VCaP (cell line): Measurements from ENCODE around the gene VPS13C.
"Not testable (repeated sequence)": the region's sequence is repeated elsewhere in the genome, so short reads cannot be mapped to it uniquely, and the experiment has no call there.

ENCODE experiments used
- H3K27ac ChIP-seq: fragments of 450-650 bp; 2 replicates; pipeline ENCODE4 v1.5.1; 2017
- CTCF ChIP-seq: fragments of 450-650 bp; conservative IDR thresholded peaks from 2 replicates; pipeline ENCODE4 v1.5.1; 2017; ENCODE audit warnings: mild to moderate bottlenecking, moderate library complexity

VPS13C gene

GRCh38 chr15:62053439-62054085, 6.7 kb downstream of the VPS13C start:
- TF ChIP-seq CTCF = no peak
- no peak overlapping the region for H3K27ac ChIP-seq

GRCh38 chr15:62052713-62053112, 7.5 kb downstream of the VPS13C start:
- no peak overlapping the region for H3K27ac ChIP-seq
- TF ChIP-seq CTCF = no peak

DNA sequence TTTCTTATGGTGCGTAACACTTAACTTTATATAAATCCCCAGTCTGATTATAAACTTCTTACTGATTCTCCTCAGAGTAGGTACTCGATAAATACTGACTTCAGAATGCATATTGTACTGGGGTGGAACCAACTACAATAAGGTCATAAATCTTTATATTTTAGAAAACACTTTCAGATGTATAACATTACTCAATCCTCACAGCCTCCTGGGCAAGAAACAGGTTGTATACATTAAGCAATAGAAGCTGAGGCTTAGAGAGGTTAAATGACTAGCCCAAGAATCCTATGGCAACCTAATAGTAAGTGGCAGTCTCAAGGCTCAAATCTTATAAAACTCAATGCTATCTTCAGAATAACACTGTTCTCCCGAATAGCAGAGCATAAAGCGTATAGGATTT, 9.1 kb downstream of the VPS13C start:
- TF ChIP-seq CTCF = no peak
- H3K27ac ChIP-seq = no peak overlapping the region

DNA sequence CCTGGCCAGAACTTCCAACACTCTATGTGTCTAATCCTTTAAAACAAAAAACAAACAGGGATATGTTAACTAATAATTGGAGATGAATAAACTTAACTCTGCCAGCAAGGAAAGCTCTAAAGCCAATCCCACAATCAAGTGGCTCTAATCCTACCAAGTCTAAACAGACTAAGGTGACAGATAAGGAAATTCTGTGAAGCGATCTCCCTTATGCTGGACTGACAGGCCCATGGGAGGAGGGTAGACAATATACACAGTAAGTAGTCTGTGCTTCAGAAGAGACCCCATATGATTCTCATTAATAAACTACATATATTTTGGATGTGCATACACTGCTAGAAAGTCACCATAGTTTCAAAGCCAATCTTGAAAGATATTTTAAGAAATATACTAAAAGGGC, 10.1 kb downstream of the VPS13C start:
- no peak overlapping the region for H3K27ac ChIP-seq
- no peak for TF ChIP-seq CTCF

DNA sequence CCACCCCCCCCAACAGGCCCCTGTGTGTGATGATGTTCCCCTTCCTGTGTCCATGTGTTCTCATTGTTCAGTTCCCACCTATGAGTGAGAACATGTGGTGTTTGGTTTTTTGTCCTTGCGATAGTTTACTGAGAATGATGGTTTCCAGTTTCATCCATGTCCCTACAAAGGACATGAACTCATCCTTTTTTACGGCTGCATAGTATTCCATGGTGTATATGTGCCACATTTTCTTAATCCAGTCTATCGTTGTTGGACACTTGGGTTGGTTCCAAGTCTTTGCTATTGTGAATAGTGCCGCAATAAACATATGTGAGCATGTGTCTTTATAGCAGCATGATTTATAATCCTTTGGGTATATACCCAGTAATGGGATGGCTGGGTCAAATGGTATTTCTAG, 12.0 kb downstream of the VPS13C start:
- H3K27ac ChIP-seq = not testable (repeated sequence)

GRCh38 chr15:62047282-62047827, 12.9 kb downstream of the VPS13C start:
- TF ChIP-seq CTCF = no peak
- H3K27ac ChIP-seq = no peak overlapping the region

- no peak for TF ChIP-seq CTCF
- no peak overlapping the region for H3K27ac ChIP-seq
Observed at GRCh38 chr15:62046078-62046743, 14.0 kb downstream of the VPS13C start.
